GM23338 (cell line): ENCODE results near the gene GRAMD1B. TPM values are rescaled to one million over a fixed set of nuclear protein-coding genes. Genes with fewer than 3 reads are reported as not detected.

Source experiments
- ATAC-seq: fragments of 200-7000 bp; cut with Tn5 transposase; 3 replicates; pipeline ENCODE4 v1.9.1; 2020
- DNase-seq: peaks from one replicate; pipeline ENCODE4 v3.0.0-alpha.2; 2015; ENCODE audit warnings: low spot score
- H2AFZ ChIP-seq: fragments of 200-600 bp; sonication (generic); 2 replicates; pipeline ENCODE4 v1.8.0; 2016; ENCODE audit warnings: antibody characterized with exemption, mild to moderate bottlenecking, moderate library complexity
- H3F3A ChIP-seq: fragments of 200-600 bp; sonication (generic); replicated peaks from 2 replicates; pipeline ENCODE4 v1.8.0; 2017; ENCODE audit warnings: antibody characterized with exemption, mixed run types, low read depth
- H3K27ac ChIP-seq: fragments of 200-600 bp; sonication (generic); 2 replicates; pipeline ENCODE4 v1.6.1; 2016; ENCODE audit warnings: low read depth
- H3K27me3 ChIP-seq: fragments of 200-600 bp; sonication (generic); 2 replicates; pipeline ENCODE4 v1.8.0; 2016; ENCODE audit warnings: mild to moderate bottlenecking, mixed run types, moderate library complexity; ENCODE audit not compliant: insufficient read depth
- H3K36me3 ChIP-seq: fragments of 200-600 bp; sonication (generic); 2 replicates; pipeline ENCODE4 v1.8.0; 2016; ENCODE audit warnings: mild to moderate bottlenecking; ENCODE audit not compliant: insufficient read depth
- H3K4me1 ChIP-seq: fragments of 200-600 bp; sonication (generic); 2 replicates; pipeline ENCODE4 v1.8.0; 2016; ENCODE audit warnings: mild to moderate bottlenecking, moderate library complexity; ENCODE audit not compliant: insufficient read depth
- H3K4me2 ChIP-seq: fragments of 200-600 bp; sonication (generic); 2 replicates; pipeline ENCODE4 v1.7.1; 2017; ENCODE audit warnings: mixed run types
- H3K4me3 ChIP-seq: fragments of 200-600 bp; sonication (generic); 2 replicates; pipeline ENCODE4 v1.6.1; 2016; ENCODE audit warnings: mixed run types
- H3K79me2 ChIP-seq: fragments of 200-600 bp; sonication (generic); replicated peaks from 2 replicates; pipeline ENCODE4 v1.8.0; 2017; ENCODE audit warnings: mild to moderate bottlenecking; ENCODE audit not compliant: insufficient read depth
- H3K9me2 ChIP-seq: fragments of 200-600 bp; sonication (generic); 2 replicates; pipeline ENCODE4 v1.8.0; 2017; ENCODE audit not compliant: insufficient read depth
- H4K20me1 ChIP-seq: fragments of 200-600 bp; sonication (generic); replicated peaks from 2 replicates; pipeline ENCODE4 v1.8.0; 2017; ENCODE audit warnings: mild to moderate bottlenecking; ENCODE audit not compliant: insufficient read depth
- H3K27ac Mint-ChIP-seq: 2 replicates; pipeline ENCODE4 v1.8.0; 2020; ENCODE audit warnings: inconsistent platforms, mild to moderate bottlenecking, moderate library complexity, mixed read lengths
- H3K27me3 Mint-ChIP-seq: 3 replicates; pipeline ENCODE4 v1.8.0; 2022; ENCODE audit warnings: low read depth, mild to moderate bottlenecking, moderate library complexity, mixed read lengths, inconsistent platforms; ENCODE audit not compliant: insufficient read depth, poor library complexity
- H3K36me3 Mint-ChIP-seq: 3 replicates; pipeline ENCODE4 v1.8.0; 2021; ENCODE audit warnings: low read depth, mild to moderate bottlenecking, inconsistent platforms, moderate library complexity, mixed read lengths
- H3K4me1 Mint-ChIP-seq: 3 replicates; pipeline ENCODE4 v1.8.0; 2020; ENCODE audit warnings: mild to moderate bottlenecking, inconsistent platforms, mixed read lengths
- H3K4me3 Mint-ChIP-seq: 3 replicates; pipeline ENCODE4 v1.8.0; 2021; ENCODE audit warnings: moderate library complexity, mild to moderate bottlenecking, inconsistent platforms, mixed read lengths
- H3K9me3 Mint-ChIP-seq: 3 replicates; pipeline ENCODE4 v1.8.0; 2020; ENCODE audit warnings: moderate library complexity, mild to moderate bottlenecking, inconsistent platforms, mixed read lengths
- CREB1 ChIP-seq: fragments of 250-450 bp; sonication (Bioruptor Pico); IDR thresholded peaks from 2 replicates; pipeline ENCODE4 v1.5.0; 2020; ENCODE audit warnings: low read depth, mild to moderate bottlenecking, moderate library complexity
- CTCF ChIP-seq, 2 experiments: fragments of 200-600 bp in 1 of 2; sonication (generic) in 1 of 2; conservative IDR thresholded peaks; 2 replicates each; pipeline versions ENCODE4 v1.5.1 to v1.6.1; 2016 to 2017; ENCODE audit warnings: antibody characterized with exemption in 2 of 2, low read depth in 2 of 2, mild to moderate bottlenecking in 2 of 2, moderate library complexity in 1 of 2
- ETS1 ChIP-seq: IDR thresholded peaks from 2 replicates; pipeline ENCODE4 v1.6.1; 2016; ENCODE audit warnings: antibody characterized with exemption
- EZH2 ChIP-seq: fragments of 200-600 bp; sonication (generic); IDR thresholded peaks from one replicate; pipeline ENCODE4 v1.8.0; 2017; ENCODE audit warnings: antibody characterized with exemption, mild to moderate bottlenecking, low read depth; ENCODE audit not compliant: unreplicated experiment
- EZH2phosphoT487 ChIP-seq: fragments of 200-600 bp; sonication (generic); IDR thresholded peaks from one replicate; pipeline ENCODE4 v1.8.1; 2018; ENCODE audit warnings: antibody characterized with exemption; ENCODE audit not compliant: unreplicated experiment
- JUNB ChIP-seq: IDR thresholded peaks from one replicate; pipeline ENCODE4 v1.6.1; 2016; ENCODE audit warnings: antibody characterized with exemption; ENCODE audit not compliant: unreplicated experiment
- NANOG ChIP-seq: IDR thresholded peaks from 2 replicates; pipeline ENCODE4 v1.6.1; 2016; ENCODE audit warnings: antibody characterized with exemption, borderline replicate concordance
- POLR2AphosphoS5 ChIP-seq: IDR thresholded peaks from 2 replicates; pipeline ENCODE4 v1.6.1; 2016; ENCODE audit warnings: antibody characterized with exemption, low read depth
- STAT1 ChIP-seq: IDR thresholded peaks from one replicate; pipeline ENCODE4 v1.6.1; 2016; ENCODE audit warnings: antibody characterized with exemption; ENCODE audit not compliant: unreplicated experiment
- ZNF331 ChIP-seq: fragments of 250-450 bp; sonication (Bioruptor Pico); IDR thresholded peaks from 2 replicates; pipeline ENCODE4 v1.5.0; 2020; ENCODE audit warnings: low read depth, mild to moderate bottlenecking, moderate library complexity
- ZNF462 ChIP-seq: fragments of 250-450 bp; sonication (Bioruptor Pico); IDR thresholded peaks from 2 replicates; pipeline ENCODE4 v1.5.0; 2020; ENCODE audit warnings: mild to moderate bottlenecking, moderate library complexity
- polyA plus RNA-seq: library from polyadenylated mRNA; unstranded; fragments of >200 nt; fragmentation: Nextera tagmentation; extraction: Ambion mirVana; gene quantifications from 2 replicates; pipeline ENCODE4 v1.2.1, GENCODE V29; 2016
- total RNA-seq: library from RNA; depleted of rRNA; stranded (reverse); fragments of >200 nt; shearing (Covaris generic); gene quantifications from 2 replicates; pipeline ENCODE4 v1.2.3, GENCODE V29; 2014

The GRAMD1B gene
- total and polyA plus RNA-seq, 2 experiments from 2014 or later: 3.7 to 24.3 TPM

DNA sequence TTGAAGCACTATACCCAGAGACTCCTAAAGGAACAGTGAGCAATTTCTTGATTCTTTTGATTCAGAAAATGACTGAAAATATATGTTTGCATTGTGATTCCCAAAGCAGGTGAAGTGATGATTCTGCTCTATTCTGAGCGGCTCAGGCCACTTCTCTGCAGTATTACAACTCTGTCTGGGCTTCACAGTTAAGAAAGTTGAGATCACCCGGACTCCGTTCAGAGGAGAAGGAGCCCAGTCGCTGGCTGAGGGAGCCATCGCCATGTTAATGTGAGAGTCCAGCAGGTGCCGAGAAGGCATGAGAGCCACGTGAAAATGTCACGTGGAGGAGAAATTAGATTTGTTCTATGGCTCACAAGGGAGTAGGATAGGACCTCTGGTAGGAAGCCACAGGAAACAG lies 132.8 kb downstream of the GRAMD1B start:
- no peak for TF ChIP-seq EZH2phosphoT487
- no peak for TF ChIP-seq ETS1
- TF ChIP-seq POLR2AphosphoS5: no peak
- no peak for TF ChIP-seq CREB1 (CRISPR knock-in tag)
- no peak for TF ChIP-seq CTCF (conservative IDR thresholded peaks at IDR 0.05; ENCODE audit: low read depth in 2 of 2)
- TF ChIP-seq STAT1: no peak
- no peak for TF ChIP-seq ZNF331
- TF ChIP-seq ZNF462 (CRISPR knock-in tag): no peak
- TF ChIP-seq NANOG: no peak
- no peak for TF ChIP-seq JUNB
- no peak for TF ChIP-seq EZH2
- Mint-ChIP-seq H3K9me3 (no peaks in the 10 kb centered on the region), H3K4me3 (no peak overlapping the region), H3K27me3 (peaks cover 8% of the 10 kb centered on the region), H3K36me3 (no peaks in the 10 kb centered on the region), H3K27ac (no peak overlapping the region), H3K4me1 (peaks cover 44% of the 10 kb centered on the region)
- Histone ChIP-seq H3K36me3 (no peaks in the 10 kb centered on the region), H3K4me2 (no peak overlapping the region), H2AFZ (no peak overlapping the region), H3F3A (no peaks in the 10 kb centered on the region), H3K27ac (no peak overlapping the region), H4K20me1 (no peaks in the 10 kb centered on the region), H3K79me2 (peaks cover 16% of the 10 kb centered on the region), H3K4me3 (no peak overlapping the region), H3K27me3 (no peaks in the 10 kb centered on the region), H3K4me1 (peaks cover 34% of the 10 kb centered on the region), H3K9me2 (no peaks in the 10 kb centered on the region)
- DNase-seq: no peak
- no peak for ATAC-seq
